Liver (tissue), 9 donors: ENCODE measurements around the gene ZNF580. TPM values are rescaled to one million over a fixed set of nuclear protein-coding genes. Genes with fewer than 3 reads are reported as not detected.

Source experiments
- DNase-seq: peaks from one replicate; pipeline ENCODE4 v3.0.0-alpha.2; 2017; ENCODE audit warnings: low spot score
- H3K27ac ChIP-seq, 2 donors: one replicate each; pipeline ENCODE4 v1.7.0; 2013; ENCODE audit warnings: inconsistent platforms in 2 of 2, low read length in 2 of 2, control low read depth in 1 of 2, low read depth in 1 of 2, mild to moderate bottlenecking in 1 of 2
- H3K27me3 ChIP-seq, 4 donors: one replicate each; pipeline versions ENCODE4 v1.6.1 to v1.7.0; 2013; ENCODE audit warnings: low read length in 3 of 4, inconsistent platforms in 1 of 4, mild to moderate bottlenecking in 1 of 4, moderate library complexity in 1 of 4; ENCODE audit not compliant: control insufficient read depth in 4 of 4, insufficient read depth in 4 of 4
- H3K36me3 ChIP-seq, 4 donors: one replicate each; pipeline versions ENCODE4 v1.6.1 to v1.7.0; 2013; ENCODE audit warnings: low read length in 3 of 4, mild to moderate bottlenecking in 3 of 4, low read depth in 1 of 4, moderate library complexity in 1 of 4; ENCODE audit not compliant: control insufficient read depth in 4 of 4, insufficient read depth in 3 of 4
- H3K4me1 ChIP-seq, 4 donors: one replicate each; pipeline versions ENCODE4 v1.6.1 to v1.7.0; 2013; ENCODE audit warnings: low read length in 3 of 4, mild to moderate bottlenecking in 3 of 4, moderate library complexity in 1 of 4; ENCODE audit not compliant: control insufficient read depth in 4 of 4, insufficient read depth in 4 of 4
- H3K4me3 ChIP-seq, 3 donors: one replicate each; pipeline versions ENCODE4 v1.6.1 to v1.7.0; 2013; ENCODE audit warnings: low read length in 3 of 3, control low read depth in 1 of 3, low read depth in 1 of 3, mild to moderate bottlenecking in 1 of 3
- H3K9ac ChIP-seq, 2 donors: one replicate each; pipeline ENCODE4 v1.7.0; 2013; ENCODE audit warnings: low read length in 2 of 2, mild to moderate bottlenecking in 2 of 2, moderate library complexity in 2 of 2, control low read depth in 1 of 2, low read depth in 1 of 2
- H3K9me3 ChIP-seq, 4 donors: one replicate each; pipeline versions ENCODE4 v1.6.1 to v1.7.0; 2013; ENCODE audit warnings: low read length in 3 of 4; ENCODE audit not compliant: control insufficient read depth in 4 of 4
- ATF3 ChIP-seq: IDR thresholded peaks from 2 replicates; pipeline ENCODE4 v1.6.1; 2016; ENCODE audit warnings: antibody characterized with exemption
- EGR1 ChIP-seq, 2 donors: IDR thresholded peaks; 2 replicates each; pipeline ENCODE4 v1.6.1; 2016 to 2018; ENCODE audit warnings: antibody characterized with exemption in 2 of 2, low read depth in 2 of 2
- FOXA1 ChIP-seq: IDR thresholded peaks from 2 replicates; pipeline ENCODE4 v1.6.1; 2016; ENCODE audit warnings: antibody characterized with exemption
- FOXA2 ChIP-seq: IDR thresholded peaks from 2 replicates; pipeline ENCODE4 v1.6.1; 2016; ENCODE audit warnings: antibody characterized with exemption
- GABPA ChIP-seq, 2 donors: IDR thresholded peaks in 1 of 2; conservative IDR thresholded peaks in 1 of 2; 2 replicates each; pipeline ENCODE4 v1.6.1; 2016; ENCODE audit warnings: antibody characterized with exemption in 2 of 2, mild to moderate bottlenecking in 1 of 2, moderate library complexity in 1 of 2
- JUND ChIP-seq, 2 donors: IDR thresholded peaks; 2 replicates each; pipeline ENCODE4 v1.6.1; 2016; ENCODE audit warnings: antibody characterized with exemption in 2 of 2
- MAX ChIP-seq: IDR thresholded peaks from 2 replicates; pipeline ENCODE4 v1.6.1; 2016; ENCODE audit warnings: antibody characterized with exemption
- NR2F2 ChIP-seq: IDR thresholded peaks from 2 replicates; pipeline ENCODE4 v1.6.1; 2016; ENCODE audit warnings: antibody characterized with exemption
- RAD21 ChIP-seq, 2 donors: IDR thresholded peaks; 2 replicates each; pipeline ENCODE4 v1.6.1; 2016; ENCODE audit warnings: antibody characterized with exemption in 2 of 2, mild to moderate bottlenecking in 2 of 2
- REST ChIP-seq: IDR thresholded peaks from 2 replicates; pipeline ENCODE4 v1.6.1; 2016; ENCODE audit warnings: antibody characterized with exemption, mild to moderate bottlenecking
- RXRA ChIP-seq, 2 donors: IDR thresholded peaks; 2 replicates each; pipeline ENCODE4 v1.6.1; 2017 to 2018; ENCODE audit warnings: antibody characterized with exemption in 2 of 2, mild to moderate bottlenecking in 1 of 2
- SP1 ChIP-seq: IDR thresholded peaks from 2 replicates; pipeline ENCODE4 v1.6.1; 2018; ENCODE audit warnings: antibody characterized with exemption, mild to moderate bottlenecking
- TAF1 ChIP-seq: conservative IDR thresholded peaks from 2 replicates; pipeline ENCODE4 v1.6.1; 2016; ENCODE audit warnings: antibody characterized with exemption, mild to moderate bottlenecking
- YY1 ChIP-seq: IDR thresholded peaks from 2 replicates; pipeline ENCODE4 v1.6.1; 2016; ENCODE audit warnings: antibody characterized with exemption, mild to moderate bottlenecking
- WGBS: extraction: QIAGEN DNeasy Blood & Tissue Kit; methylation state at CpG from one replicate; pipeline ENCODE4 v1.1.7; 2013; 5-methylcytosine and 5-hydroxymethylcytosine counted together
- polyA plus RNA-seq, 2 donors: library from polyadenylated mRNA; stranded (reverse) in 1 of 2; unstranded in 1 of 2; fragments of 200-250 nt in 1 of 2; fragments of >200 nt in 1 of 2; fragmentation: Nextera tagmentation in 1 of 2; extraction: Ambion mirVana in 1 of 2; gene quantifications; one replicate each; pipeline versions ENCODE4 v1.2.1 to v1.2.3, GENCODE V29; 2013 to 2015
- total RNA-seq, 2 donors: library from RNA; depleted of rRNA; stranded (reverse); fragments of >200 nt; gene quantifications; one replicate each; pipeline ENCODE4 v1.2.3, GENCODE V29; 2014
- TF ChIP-seq, protein P1 (sequence below): fragments of 150-350 bp; IDR thresholded peaks from 2 replicates; pipeline ENCODE4 v1.5.1; 2017; ENCODE audit warnings: improper control_type of control experiment, low read depth, low read length; ENCODE audit not compliant: missing input control
- TF ChIP-seq, protein P2 (sequence below): IDR thresholded peaks from 2 replicates; pipeline ENCODE4 v1.6.1; 2016; ENCODE audit warnings: antibody characterized with exemption
- donor health status: healthy.
- donor health status: healthy.
- donor health status: healthy.
- donor health status: healthy.
- donor health status: healthy.

ZNF580 gene
- total and polyA plus RNA-seq, 4 donors, result 2.6 to 5.2 (median 5.1) TPM

DNA sequence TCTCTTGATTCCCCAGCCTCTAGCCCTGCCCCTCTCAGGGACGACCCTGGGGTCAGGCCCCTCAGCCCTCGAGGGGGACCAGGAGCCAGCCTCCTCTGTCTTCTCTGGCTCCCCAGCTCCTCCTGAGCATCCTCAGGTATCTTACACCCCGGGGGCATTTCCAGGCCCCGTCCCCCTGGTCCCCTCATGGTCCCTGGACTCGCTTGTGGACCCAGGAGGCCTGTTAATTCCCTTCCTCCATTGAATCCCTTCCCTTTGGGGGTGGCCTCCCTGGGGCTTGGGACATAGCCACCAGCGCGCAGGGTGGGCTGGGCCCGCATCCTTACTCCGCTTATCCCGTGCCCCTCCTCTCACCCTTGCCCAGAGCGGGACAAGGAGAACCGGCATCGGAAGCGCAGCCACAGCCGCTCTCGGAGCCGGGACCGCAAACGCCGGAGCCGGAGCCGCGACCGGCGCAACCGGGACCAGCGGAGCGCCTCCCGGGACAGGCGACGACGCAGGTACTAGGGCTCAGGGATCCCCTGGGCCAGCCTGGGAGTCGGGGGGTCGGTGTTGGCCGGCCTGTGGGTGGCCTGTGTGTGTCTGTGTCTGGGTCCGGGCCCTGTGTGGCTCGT is 18.2 kb downstream of the ZNF580 start:
- DNase-seq, result no peak
- Histone ChIP-seq H3K4me1 (peaks cover 8 to 36% (median 35%) of the 10 kb centered on the region in 4 donors), H3K27me3 (no peaks in the 10 kb centered on the region), H3K4me3 (no peak overlapping the region), H3K36me3 (peaks cover 22 to 35% (median 23%) of the 10 kb centered on the region in 4 donors), H3K9me3 (no peaks in the 10 kb centered on the region), H3K9ac (no peak overlapping the region), H3K27ac (no peak overlapping the region)
- no peak for TF ChIP-seq FOXA1
- TF ChIP-seq NR2F2, result no peak
- TF ChIP-seq JUND (IDR thresholded peaks at IDR 0.05), result no peak
- no peak for TF ChIP-seq SP1
- TF ChIP-seq FOXA2, result no peak
- TF ChIP-seq, protein P1, sequence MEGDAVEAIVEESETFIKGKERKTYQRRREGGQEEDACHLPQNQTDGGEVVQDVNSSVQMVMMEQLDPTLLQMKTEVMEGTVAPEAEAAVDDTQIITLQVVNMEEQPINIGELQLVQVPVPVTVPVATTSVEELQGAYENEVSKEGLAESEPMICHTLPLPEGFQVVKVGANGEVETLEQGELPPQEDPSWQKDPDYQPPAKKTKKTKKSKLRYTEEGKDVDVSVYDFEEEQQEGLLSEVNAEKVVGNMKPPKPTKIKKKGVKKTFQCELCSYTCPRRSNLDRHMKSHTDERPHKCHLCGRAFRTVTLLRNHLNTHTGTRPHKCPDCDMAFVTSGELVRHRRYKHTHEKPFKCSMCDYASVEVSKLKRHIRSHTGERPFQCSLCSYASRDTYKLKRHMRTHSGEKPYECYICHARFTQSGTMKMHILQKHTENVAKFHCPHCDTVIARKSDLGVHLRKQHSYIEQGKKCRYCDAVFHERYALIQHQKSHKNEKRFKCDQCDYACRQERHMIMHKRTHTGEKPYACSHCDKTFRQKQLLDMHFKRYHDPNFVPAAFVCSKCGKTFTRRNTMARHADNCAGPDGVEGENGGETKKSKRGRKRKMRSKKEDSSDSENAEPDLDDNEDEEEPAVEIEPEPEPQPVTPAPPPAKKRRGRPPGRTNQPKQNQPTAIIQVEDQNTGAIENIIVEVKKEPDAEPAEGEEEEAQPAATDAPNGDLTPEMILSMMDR, result no peak
- TF ChIP-seq TAF1, result no peak
- no peak for TF ChIP-seq MAX
- TF ChIP-seq RAD21 (IDR thresholded peaks at IDR 0.05), result no peak
- TF ChIP-seq, protein P2, sequence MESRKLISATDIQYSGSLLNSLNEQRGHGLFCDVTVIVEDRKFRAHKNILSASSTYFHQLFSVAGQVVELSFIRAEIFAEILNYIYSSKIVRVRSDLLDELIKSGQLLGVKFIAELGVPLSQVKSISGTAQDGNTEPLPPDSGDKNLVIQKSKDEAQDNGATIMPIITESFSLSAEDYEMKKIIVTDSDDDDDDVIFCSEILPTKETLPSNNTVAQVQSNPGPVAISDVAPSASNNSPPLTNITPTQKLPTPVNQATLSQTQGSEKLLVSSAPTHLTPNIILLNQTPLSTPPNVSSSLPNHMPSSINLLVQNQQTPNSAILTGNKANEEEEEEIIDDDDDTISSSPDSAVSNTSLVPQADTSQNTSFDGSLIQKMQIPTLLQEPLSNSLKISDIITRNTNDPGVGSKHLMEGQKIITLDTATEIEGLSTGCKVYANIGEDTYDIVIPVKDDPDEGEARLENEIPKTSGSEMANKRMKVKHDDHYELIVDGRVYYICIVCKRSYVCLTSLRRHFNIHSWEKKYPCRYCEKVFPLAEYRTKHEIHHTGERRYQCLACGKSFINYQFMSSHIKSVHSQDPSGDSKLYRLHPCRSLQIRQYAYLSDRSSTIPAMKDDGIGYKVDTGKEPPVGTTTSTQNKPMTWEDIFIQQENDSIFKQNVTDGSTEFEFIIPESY, result no peak
- 92% methylated on average over 37 of the region's 37 CpGs for WGBS

GRCh38 chr19:55659822-55660221 is 19.0 kb downstream of the ZNF580 start:
- TF ChIP-seq GABPA (IDR thresholded peaks at IDR 0.05 in 1 of 2, conservative IDR thresholded peaks at IDR 0.05 in 1 of 2) (no peak), SP1 (no peak), ATF3 (no peak), YY1 (no peak), TAF1 (no peak), MAX (no peak), RXRA (IDR thresholded peaks at IDR 0.05) (no peak), JUND (IDR thresholded peaks at IDR 0.05) (no peak), NR2F2 (no peak), FOXA1 (no peak), FOXA2 (no peak), RAD21 (IDR thresholded peaks at IDR 0.05) (no peak), EGR1 (IDR thresholded peaks at IDR 0.05; ENCODE audit: low read depth in 2 of 2) (no peak), REST (no peak)
- TF ChIP-seq, protein P1, result no peak
- TF ChIP-seq, protein P2, result no peak
- Histone ChIP-seq H3K4me1 (peaks cover 8 to 36% (median 35%) of the 10 kb centered on the region in 4 donors), H3K9ac (no peak overlapping the region), H3K27me3 (no peaks in the 10 kb centered on the region), H3K36me3 (peaks cover 25 to 42% (median 26%) of the 10 kb centered on the region in 4 donors), H3K9me3 (no peaks in the 10 kb centered on the region), H3K27ac (no peak overlapping the region), H3K4me3 (no peak overlapping the region)
- no peak for DNase-seq
- 70% methylated on average over 9 of the region's 9 CpGs for WGBS
